ENCODE results near the gene NEURL1.

Gene NEURL1

GRCh38 chr10:103568505-103568904 lies 75.0 kb downstream of the NEURL1 start:
- no peak for DNase-seq

GRCh38 chr10:103569896-103570295 lies 76.4 kb downstream of the NEURL1 start:
- DNase-seq, result no peak

- no peak for DNase-seq
These were observed 77.5 kb downstream of the NEURL1 start for GRCh38 chr10:103570844-103571655.

- DNase-seq, result no peak
These were observed 78.1 kb downstream of the NEURL1 start for GRCh38 chr10:103571656-103571975.

- no peak for DNase-seq
These were observed 79.1 kb downstream of the NEURL1 start for GRCh38 chr10:103572347-103573204.

- no peak for DNase-seq
These were observed 79.6 kb downstream of the NEURL1 start for GRCh38 chr10:103573205-103573487.

GRCh38 chr10:103574097-103575061 lies 80.9 kb downstream of the NEURL1 start:
- DNase-seq, result no peak

GRCh38 chr10:103575416-103576075 lies 82.0 kb downstream of the NEURL1 start:
- no peak for DNase-seq

GRCh38 chr10:103576076-103576471 lies 82.6 kb downstream of the NEURL1 start:
- no peak for DNase-seq

- DNase-seq, result no peak
These were observed 83.4 kb downstream of the NEURL1 start for GRCh38 chr10:103576862-103577261.

- DNase-seq, result no peak
These were observed 85.4 kb downstream of the NEURL1 start for GRCh38 chr10:103578782-103579382.

GRCh38 chr10:103580011-103580410 lies 86.5 kb downstream of the NEURL1 start:
- DNase-seq, result no peak

GRCh38 chr10:103580430-103580829 lies 86.9 kb downstream of the NEURL1 start:
- no peak for DNase-seq

- DNase-seq, result no peak
These were observed 88.0 kb downstream of the NEURL1 start for GRCh38 chr10:103581499-103581898.

- DNase-seq, result no peak
These were observed 89.0 kb downstream of the NEURL1 start for GRCh38 chr10:103582331-103583123.

GRCh38 chr10:103583871-103584215 lies 90.3 kb downstream of the NEURL1 start:
- no peak for DNase-seq

GRCh38 chr10:103584216-103585010 lies 90.9 kb downstream of the NEURL1 start:
- peak; percentile 11 for DNase-seq

GRCh38 chr10:103585011-103585405 lies 91.5 kb downstream of the NEURL1 start:
- no peak for DNase-seq

- DNase-seq, result no peak
These were observed 93.6 kb downstream of the NEURL1 start for GRCh38 chr10:103587073-103587472.

- DNase-seq, result no peak
These were observed 95.6 kb downstream of the NEURL1 start for GRCh38 chr10:103589074-103589630.
